ENCODE data around the gene MYOZ2. TPM values are rescaled to one million over a fixed set of nuclear protein-coding genes. Genes with fewer than 3 reads are reported as not detected.

The MYOZ2 gene
- total and polyA plus RNA-seq, 2 of the 4 experiments (the other 2 are of a cell fraction) = 0.17 to 0.18 TPM

DNA sequence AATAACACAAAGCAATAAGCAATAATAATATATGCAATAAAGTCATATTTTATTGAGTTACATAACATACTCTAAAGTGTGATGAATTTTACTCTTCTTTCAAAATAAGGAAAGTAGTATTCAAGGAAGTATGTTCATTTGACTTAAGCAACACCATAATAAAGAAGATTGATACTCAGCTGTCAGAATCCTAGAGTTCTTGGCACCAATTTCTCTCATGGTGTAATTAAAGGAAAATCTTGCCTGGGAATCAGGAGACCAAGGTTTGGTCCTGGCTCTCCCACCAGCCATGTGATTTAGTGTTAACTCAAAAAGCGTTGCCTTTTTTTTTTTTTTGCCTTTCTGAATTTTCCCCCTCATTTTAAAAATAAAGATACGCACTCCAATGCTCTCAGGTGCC lies 17.1 kb downstream of the MYOZ2 start:
- no peak overlapping the region for H3K14ac ChIP-seq (replicated peaks; ENCODE audit: low read depth, low read length)
- dilution Hi-C loops (cut with HindIII; ENCODE audit: low sequenced_read_pairs, unreplicated experiment) (no loop called here), intact Hi-C loops (cut with micrococcal nuclease) (no loop called here), in situ Hi-C loops (cut with MboI; ENCODE audit: low sequenced_read_pairs) (no loop called here)
- no CpG with 5 or more reads among the region's 2 CpGs for WGBS, 2 experiments (ENCODE audit: extremely low coverage in 2 of 2, insufficient read length in 1 of 2)
- no peak overlapping the region for H3K4me3 ChIP-seq (ENCODE audit: insufficient read depth, low read depth, low read length)
- H2BK5ac ChIP-seq (ENCODE audit: low read depth, low read length, poor library complexity, severe bottlenecking) = no peak overlapping the region
- no peaks in the 10 kb centered on the region for H3K27me3 ChIP-seq (ENCODE audit: control insufficient read depth, insufficient read depth, low read length)
- H2BK20ac ChIP-seq (ENCODE audit: low read depth, low read length) = no peak overlapping the region
- H2AK5ac ChIP-seq (ENCODE audit: low read depth, low read length) = no peak overlapping the region
- no peak overlapping the region for H3K18ac ChIP-seq (ENCODE audit: low read depth, low read length)
- no peak overlapping the region for H4K91ac ChIP-seq (ENCODE audit: insufficient read depth, low read depth, low read length)
- no peaks in the 10 kb centered on the region for H3K9me1 ChIP-seq (ENCODE audit: insufficient read depth, low read length)
- no peak overlapping the region for H3K56ac ChIP-seq (ENCODE audit: extremely low read depth, insufficient read depth, low read length)
- no TSS peak for BruUV-seq (replicated peaks)
- no peak for ATAC-seq (ENCODE audit: low read depth)
- H4K8ac ChIP-seq (ENCODE audit: low read depth in 2 of 2, low read length in 2 of 2) = no peak overlapping the region
- ChIA-PET POLR2A (ENCODE audit: unreplicated experiment) (no interaction called here), CTCF (no interaction called here)
- no peaks in the 10 kb centered on the region for H3K79me1 ChIP-seq (ENCODE audit: low read depth in 1 of 2, low read length in 2 of 2)
- no peak overlapping the region for H3K9ac ChIP-seq (ENCODE audit: low read depth, low read length)
- no peak overlapping the region for H3K27ac ChIP-seq (ENCODE audit: insufficient read depth, low read length)
- no peak for DNase-seq
- H3K4me2 ChIP-seq (ENCODE audit: low read depth, low read length) = no peak overlapping the region
- H2BK120ac ChIP-seq (ENCODE audit: low read depth, low read length) = no peak overlapping the region
- H2BK15ac ChIP-seq (ENCODE audit: low read depth, low read length) = no peak overlapping the region
- no peaks in the 10 kb centered on the region for H3K4me1 ChIP-seq (ENCODE audit: control insufficient read depth, insufficient read depth, low read length)
- TF ChIP-seq CEBPB (IDR thresholded peaks at IDR 0.05; ENCODE audit: low read depth, low read length) (no peak), BHLHE40 (IDR thresholded peaks at IDR 0.05; ENCODE audit: low read depth, low read length) (no peak), ELK1 (IDR thresholded peaks at IDR 0.05; ENCODE audit: borderline replicate concordance, low read depth, low read length) (no peak), MAFK (IDR thresholded peaks at IDR 0.05; ENCODE audit: low read depth, low read length) (no peak), RCOR1 (IDR thresholded peaks at IDR 0.05; ENCODE audit: insufficient replicate concordance, low read length) (no peak), CHD1 (IDR thresholded peaks at IDR 0.05; ENCODE audit: low read depth, low read length) (no peak), USF2 (IDR thresholded peaks at IDR 0.05; ENCODE audit: low read depth, low read length) (no peak), NFE2L2 (IDR thresholded peaks at IDR 0.05; ENCODE audit: low read depth, low read length) (no peak), SMC3 (IDR thresholded peaks at IDR 0.05; ENCODE audit: low read depth, low read length) (no peak), FOS (IDR thresholded peaks at IDR 0.05; ENCODE audit: low read depth, low read length) (no peak), CTCF (conservative IDR thresholded peaks at IDR 0.05; ENCODE audit: low read depth, low read length) (no peak), POLR2A (IDR thresholded peaks at IDR 0.05; ENCODE audit: low read depth, low read length) (no peak), MAZ (IDR thresholded peaks at IDR 0.05; ENCODE audit: borderline replicate concordance, low read depth, low read length) (no peak), RFX5 (IDR thresholded peaks at IDR 0.05; ENCODE audit: low read depth, low read length) (no peak), MXI1 (IDR thresholded peaks at IDR 0.05; ENCODE audit: borderline replicate concordance, low read depth, low read length) (no peak), RAD21 (IDR thresholded peaks at IDR 0.05; ENCODE audit: low read length) (no peak)
- H3K4ac ChIP-seq (ENCODE audit: low read depth, low read length) = no peak overlapping the region
- no peak overlapping the region for H2AFZ ChIP-seq (replicated peaks; ENCODE audit: low read length, poor library complexity)
- H4K20me1 ChIP-seq (ENCODE audit: insufficient read depth, low read length) = no peaks in the 10 kb centered on the region
- no peaks in the 10 kb centered on the region for H3K9me3 ChIP-seq (ENCODE audit: control insufficient read depth, insufficient read depth, low read length)
- no peak overlapping the region for H3K23ac ChIP-seq (ENCODE audit: low read depth, low read length)
- H3K36me3 ChIP-seq (ENCODE audit: control insufficient read depth, insufficient read depth, low read length) = no peaks in the 10 kb centered on the region
- no peak overlapping the region for H2AK9ac ChIP-seq (replicated peaks; ENCODE audit: low read depth, low read length, poor library complexity)
- no peak overlapping the region for H4K5ac ChIP-seq (ENCODE audit: low read depth, low read length)
